H4 (cell line): ENCODE results near the gene PDE6G. TPM values are rescaled to one million over a fixed set of nuclear protein-coding genes. Genes with fewer than 3 reads are reported as not detected.

Experiments used
- DNase-seq: peaks from one replicate; pipeline ENCODE4 v3.0.0-alpha.2; 2015; ENCODE audit warnings: low spot score
- total RNA-seq: library from RNA; depleted of rRNA; stranded (reverse); fragments of >200 nt; shearing (Covaris generic); gene quantifications from 2 replicates; pipeline ENCODE4 v1.2.3, GENCODE V29; 2014; rRNA removed

Gene PDE6G
- total RNA-seq: not detected in 2 replicates

GRCh38 chr17:81656118-81656743 is at the start of gene PDE6G:
PDE6G (minus strand) TSS chr17:81656542; CDS start chr17:81653305, 3,237 bp downstream.
- DNase-seq: no peak

- DNase-seq: no peak
Observed at GRCh38 chr17:81705518-81706231, 49.3 kb upstream of the PDE6G start.

- DNase-seq: no peak
Observed at GRCh38 chr17:81703747-81704654, 47.7 kb upstream of the PDE6G start.

- peak; percentile 92 for DNase-seq
Observed at GRCh38 chr17:81702934-81703746, 46.8 kb upstream of the PDE6G start, which contains the start of gene MRPL12. MRPL12 (plus strand) TSS chr17:81703367; CDS start chr17:81703502, 135 bp downstream.

- DNase-seq: no peak
Observed at GRCh38 chr17:81701288-81702071, 45.1 kb upstream of the PDE6G start.

GRCh38 chr17:81700353-81701287 is 44.3 kb upstream of the PDE6G start:
- no peak for DNase-seq

GRCh38 chr17:81697261-81698044 is 41.1 kb upstream of the PDE6G start:
- no peak for DNase-seq

- DNase-seq: no peak
Observed at GRCh38 chr17:81696218-81696941, 40.0 kb upstream of the PDE6G start.

- DNase-seq: no peak
Observed at GRCh38 chr17:81695801-81696200, 39.5 kb upstream of the PDE6G start.

GRCh38 chr17:81695211-81695610 is 38.9 kb upstream of the PDE6G start:
- no peak for DNase-seq

GRCh38 chr17:81694810-81695209 is 38.5 kb upstream of the PDE6G start:
- DNase-seq: no peak

GRCh38 chr17:81693509-81694210 is 37.3 kb upstream of the PDE6G start:
- DNase-seq: no peak

- no peak for DNase-seq
Observed at GRCh38 chr17:81691608-81692007, 35.3 kb upstream of the PDE6G start.

- no peak for DNase-seq
Observed at GRCh38 chr17:81691196-81691595, 34.9 kb upstream of the PDE6G start.

GRCh38 chr17:81690549-81690948 is 34.2 kb upstream of the PDE6G start:
- DNase-seq: no peak

GRCh38 chr17:81690066-81690465 is 33.7 kb upstream of the PDE6G start:
- DNase-seq: no peak

- no peak for DNase-seq
Observed at GRCh38 chr17:81688616-81689015, 32.3 kb upstream of the PDE6G start.
